Activated CD4-positive, alpha-beta T cell treated with anti-CD3 and anti-CD28 coated beads for 48 hours (primary cell): ENCODE data around the gene HACL1.
"Not testable (repeated sequence)": the region's sequence is repeated elsewhere in the genome, so short reads cannot be mapped to it uniquely, and the experiment has no call there.

Experiments used
- DNase-seq: peaks from one replicate; pipeline ENCODE4 v3.0.0-alpha.2; 2020

The HACL1 gene

DNA sequence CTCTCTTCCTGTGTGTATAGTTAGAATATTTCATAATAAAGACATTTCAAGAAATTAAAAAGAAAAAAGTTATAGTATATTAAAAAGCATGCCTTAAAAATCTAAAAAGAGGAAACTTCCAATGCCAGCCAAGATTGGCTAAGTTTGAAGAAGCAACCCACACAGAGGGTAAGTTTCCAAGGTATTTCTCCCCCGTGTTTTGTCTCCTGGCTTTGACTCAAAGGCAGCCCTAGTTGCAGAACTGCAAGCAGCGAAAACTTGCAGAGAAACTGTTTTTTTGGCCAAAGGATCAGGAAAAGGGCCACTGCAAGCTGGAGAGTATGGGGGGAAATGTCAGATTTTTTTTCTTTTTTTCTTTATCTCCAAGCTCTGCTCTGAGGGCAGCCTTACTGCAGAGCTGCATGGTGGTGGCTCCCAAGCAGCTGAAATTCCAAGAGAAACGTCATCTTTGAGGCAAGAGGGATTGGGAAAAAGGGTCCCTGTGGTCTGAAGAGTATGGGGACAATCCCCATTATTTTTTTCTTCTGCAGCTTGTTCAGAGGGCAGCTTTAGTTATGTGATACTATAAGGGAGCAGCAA, 23.0 kb downstream of the HACL1 start:
- DNase-seq, result no peak

DNA sequence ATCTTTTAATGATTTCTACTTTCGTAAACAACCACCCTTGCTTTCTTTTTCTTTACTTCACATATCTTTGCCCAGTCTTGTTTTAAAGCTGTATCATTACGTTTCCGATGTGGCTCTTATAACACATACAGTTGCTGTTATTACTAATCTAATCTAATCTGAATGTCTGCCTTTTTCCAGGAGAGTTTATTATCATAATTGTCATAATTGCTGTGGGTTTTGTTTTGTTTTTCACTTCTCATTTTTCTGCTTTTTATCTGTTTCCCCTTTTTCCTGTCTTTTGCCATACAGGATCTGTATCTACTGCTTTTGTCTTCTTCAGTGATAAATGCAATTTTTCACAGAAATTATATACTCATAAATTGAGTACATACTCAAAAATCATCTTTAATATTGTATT, 24.9 kb downstream of the HACL1 start:
- no peak for DNase-seq

DNA sequence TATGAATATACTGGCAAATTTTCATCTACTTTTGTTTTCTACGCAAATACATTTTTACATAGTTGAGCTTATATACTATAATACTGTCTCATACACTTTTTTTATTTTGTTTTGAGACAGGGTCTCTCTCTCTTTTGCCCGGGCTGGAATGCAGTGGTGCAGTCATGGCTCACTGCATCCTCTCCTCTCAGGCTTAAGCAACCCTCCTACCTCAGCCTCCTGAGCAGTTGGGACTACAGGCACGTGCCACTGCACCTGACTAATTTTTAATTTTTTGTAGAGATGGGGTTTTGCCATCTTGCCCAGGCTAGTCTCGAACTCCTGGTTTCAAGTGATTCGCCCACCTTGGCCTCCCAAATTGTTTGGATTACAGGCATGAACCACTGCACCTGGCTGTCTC, 25.9 kb downstream of the HACL1 start:
- no peak for DNase-seq

DNA sequence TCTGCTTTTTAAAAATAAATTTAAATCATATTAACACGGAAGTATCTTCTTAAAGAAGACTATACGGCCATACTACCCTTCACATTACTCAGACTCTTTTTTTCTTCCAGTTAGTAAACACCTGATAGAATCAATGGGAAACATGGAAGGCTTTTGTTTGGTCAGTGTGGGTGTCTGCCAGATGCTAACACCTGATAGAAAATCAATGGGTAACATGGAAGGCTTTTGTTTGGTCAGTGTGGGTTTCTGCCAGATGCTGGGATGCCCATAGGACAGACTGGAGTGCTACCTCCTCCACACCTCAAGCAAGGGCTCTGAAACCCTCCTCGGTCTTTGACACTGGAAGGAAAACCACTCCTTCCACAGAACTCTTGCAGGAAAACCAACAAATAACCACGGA, 29.2 kb downstream of the HACL1 start:
- DNase-seq, result no peak

DNA sequence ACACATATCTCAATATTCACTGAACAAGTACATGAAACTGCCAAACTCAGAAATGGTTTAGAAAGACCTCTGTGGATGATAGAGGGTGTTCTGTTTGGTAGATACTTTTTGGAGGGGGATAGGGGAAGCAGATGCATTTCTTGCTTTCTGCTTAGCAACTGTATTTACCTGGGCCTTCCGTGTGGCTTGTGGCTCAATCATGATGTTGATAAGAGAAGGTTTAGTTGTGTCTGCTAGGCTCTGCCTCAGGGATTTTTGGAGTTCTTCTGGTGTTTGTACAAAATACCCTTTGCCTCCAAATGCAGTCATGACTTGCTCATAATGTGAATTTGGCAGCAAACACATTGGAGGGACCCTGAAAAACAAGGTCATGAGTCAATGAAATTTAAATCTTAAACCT, 38.2 kb downstream of the HACL1 start:
- DNase-seq, result no peak

DNA sequence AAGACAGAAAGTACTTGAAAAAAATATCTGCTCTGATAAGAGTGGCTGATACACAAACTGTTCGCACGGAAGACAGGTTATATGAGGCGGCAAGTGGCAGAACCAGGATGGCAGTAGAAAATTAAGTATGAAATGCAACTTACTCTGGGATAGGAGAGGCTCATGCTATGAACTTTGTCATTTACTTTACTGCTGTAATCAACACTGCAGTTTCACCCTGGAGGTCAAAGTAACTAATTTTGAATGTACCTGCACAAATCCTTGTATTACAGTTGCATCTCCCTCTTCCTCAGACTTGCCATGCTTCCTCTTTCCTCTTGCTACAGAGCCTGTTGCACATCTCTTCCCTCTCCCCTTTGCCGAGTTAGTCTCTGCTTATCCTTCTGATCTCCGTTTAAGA, 38.8 kb downstream of the HACL1 start:
- DNase-seq, result no peak

DNA sequence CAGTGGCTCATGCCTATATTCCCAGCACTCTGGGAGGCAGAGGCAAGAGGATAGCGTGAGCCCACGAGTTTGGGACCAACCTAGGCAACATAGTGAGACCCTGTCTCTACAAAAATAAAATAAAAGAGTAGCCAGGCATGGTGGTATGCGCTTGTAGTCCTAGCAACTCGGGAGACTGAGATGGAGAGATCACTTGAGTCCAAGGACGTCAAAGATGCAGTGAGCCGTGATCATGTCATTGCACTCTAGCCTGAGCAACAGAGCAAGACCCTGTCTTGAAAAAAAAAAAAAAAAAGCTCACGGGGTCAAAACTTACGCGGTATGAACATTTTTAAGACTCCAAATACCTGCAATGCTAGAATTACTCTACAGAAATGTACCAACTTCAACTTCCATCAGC, 42.8 kb downstream of the HACL1 start:
- no peak for DNase-seq

DNA sequence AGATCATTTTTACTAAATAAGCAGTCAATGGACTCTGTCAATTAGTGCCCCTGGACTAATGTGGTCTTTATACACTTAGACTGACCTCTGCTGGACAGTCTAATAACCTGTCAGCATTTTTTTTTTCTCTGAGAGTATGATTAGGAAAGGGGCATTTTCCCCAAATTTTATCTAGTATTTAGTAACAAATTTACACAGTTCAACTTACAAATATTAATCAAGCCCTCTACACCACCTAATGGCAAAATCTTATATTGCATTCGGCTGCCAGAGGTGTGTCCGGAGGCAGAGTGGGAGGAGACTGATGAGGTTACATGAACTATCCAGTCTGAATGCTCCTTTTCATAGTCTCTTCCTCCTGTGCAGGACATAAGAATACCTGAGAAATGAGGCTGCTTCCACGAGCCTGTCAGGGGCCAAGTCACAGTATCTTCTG, 43.8 kb downstream of the HACL1 start:
- peak; percentile 60 for DNase-seq

DNA sequence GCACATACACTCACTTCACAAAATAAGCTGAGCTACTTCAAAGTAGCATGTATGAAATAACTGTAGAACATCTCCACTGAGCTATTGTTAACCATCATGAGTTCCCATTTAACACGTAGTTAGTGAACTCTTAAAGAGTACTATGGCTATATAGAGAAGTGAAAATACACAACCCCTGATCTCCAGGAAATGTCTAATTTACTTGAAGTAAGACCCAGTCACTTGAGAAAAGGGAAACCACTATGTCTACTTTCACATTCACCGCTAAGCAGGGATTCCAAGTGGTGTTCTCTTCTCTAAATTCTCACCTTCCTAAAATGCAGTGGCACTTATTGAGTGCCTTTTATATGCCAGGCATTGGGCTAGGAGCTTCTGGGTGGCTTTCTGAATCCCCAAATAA, 44.9 kb downstream of the HACL1 start:
- no peak for DNase-seq

DNA sequence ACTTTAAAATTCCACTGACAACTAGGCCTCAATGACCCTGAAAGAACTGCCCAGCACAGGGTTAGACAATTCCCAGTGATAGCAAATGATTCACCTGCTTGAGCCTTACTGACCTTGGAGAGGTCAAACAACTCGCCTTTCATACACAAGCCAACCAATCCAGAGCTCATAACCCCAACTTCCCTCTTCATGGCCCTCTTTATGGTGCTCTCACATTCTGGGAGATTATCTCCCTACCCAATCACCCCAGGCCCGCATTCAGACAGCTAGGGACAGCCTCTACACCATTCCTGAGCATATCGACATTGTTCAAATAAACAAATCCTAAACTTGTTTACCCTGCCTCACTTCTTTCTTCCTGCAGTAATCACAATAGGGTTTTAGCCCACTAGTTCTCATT, 47.6 kb downstream of the HACL1 start:
- no peak for DNase-seq

DNA sequence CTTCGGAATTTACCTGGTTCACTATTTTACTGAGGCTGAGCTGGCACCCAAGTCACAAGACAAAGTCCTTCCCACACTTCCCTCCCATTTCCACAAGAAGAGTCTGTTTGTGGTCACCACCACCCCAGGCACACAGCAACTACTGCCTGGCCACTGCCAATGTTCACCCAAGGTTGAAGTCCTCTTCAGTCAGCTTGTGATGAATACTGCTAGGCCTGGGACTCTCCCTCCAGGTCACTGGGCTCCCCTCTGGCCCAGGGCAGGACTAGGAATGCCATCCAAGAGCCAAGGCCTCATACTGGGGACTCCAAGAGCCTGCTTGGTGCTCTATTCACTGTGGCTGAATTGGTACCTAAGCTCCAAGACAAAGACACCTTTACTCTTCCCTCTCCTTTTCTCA, 49.5 kb downstream of the HACL1 start:
- DNase-seq, result no peak

DNA sequence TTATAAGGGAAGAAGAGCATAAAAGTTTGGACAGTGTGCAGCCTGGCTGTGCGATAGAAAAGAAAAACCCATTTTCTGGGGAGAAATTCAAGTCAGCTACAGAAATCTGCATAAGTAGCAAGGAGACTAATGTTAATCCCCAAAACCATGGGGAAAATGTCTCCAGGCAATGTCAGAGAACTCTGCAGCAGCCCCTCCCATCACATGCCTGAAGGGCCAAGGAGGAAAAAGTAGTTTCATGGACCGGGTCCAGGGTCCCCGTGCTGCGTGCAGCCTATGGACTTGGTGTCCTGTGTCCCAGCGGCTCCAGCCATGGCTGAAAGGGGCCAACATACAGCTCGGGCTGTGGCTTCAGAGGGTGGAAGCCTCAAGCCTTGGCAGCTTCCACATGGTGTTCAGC, 51.5 kb downstream of the HACL1 start:
- DNase-seq, result no peak

DNA sequence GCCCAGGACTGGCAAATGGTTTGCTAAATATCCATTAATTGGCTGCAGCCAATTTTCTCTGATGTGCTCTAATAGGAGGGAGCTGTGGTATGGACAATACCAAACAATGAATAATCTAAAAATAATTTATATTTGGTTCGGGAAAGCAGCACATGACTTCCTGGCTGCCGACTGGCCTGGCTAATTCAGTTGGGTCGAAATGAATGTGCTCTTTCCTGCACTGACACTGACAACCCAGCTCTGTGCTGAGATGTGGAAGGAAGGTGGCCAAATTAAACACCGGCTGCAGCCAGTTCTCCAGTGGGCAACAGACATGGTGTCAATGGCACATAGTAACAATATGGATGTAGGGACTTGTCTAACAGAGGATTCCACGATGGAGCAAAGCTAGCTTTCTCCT, 58.8 kb downstream of the HACL1 start:
- DNase-seq, result no peak

DNA sequence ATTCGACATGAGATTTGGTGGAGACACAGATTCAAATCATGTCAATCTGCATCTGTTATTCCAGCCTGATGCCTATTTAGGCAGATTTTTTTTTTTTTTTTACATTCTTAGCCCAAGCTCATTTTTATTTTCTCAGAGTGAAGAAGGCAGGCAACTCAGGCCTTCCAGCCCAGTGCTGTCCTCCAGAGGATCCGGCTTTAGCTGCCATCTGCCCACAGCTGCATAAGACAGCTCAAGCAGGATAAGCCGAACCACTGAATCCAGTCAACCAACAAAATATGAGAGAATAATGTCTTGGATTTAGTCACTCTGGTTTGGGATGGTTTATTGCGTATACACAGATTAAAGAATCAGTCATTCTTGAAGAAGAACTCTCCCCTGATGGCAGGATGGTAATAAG, 60.0 kb downstream of the HACL1 start:
- no peak for DNase-seq

DNA sequence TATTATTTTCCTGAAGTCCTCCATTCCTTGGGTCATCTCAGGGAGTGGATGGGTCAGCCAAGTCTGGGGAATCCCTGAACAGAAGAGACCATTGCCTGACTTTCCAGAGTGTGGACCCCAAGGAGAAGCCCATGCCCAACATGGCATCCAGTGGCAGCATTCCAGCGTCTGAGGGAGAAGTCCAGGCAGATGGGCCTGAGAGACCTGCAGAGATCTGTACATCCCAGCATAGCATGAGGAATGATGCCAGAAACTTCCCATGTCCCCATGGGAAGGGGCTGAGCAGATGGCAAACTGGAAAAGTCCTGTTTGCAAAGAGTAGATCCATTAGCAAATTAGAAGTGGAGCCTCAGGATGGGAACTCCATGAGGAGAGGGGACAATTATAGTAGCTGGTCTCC, 62.3 kb downstream of the HACL1 start:
- DNase-seq, result no peak

DNA sequence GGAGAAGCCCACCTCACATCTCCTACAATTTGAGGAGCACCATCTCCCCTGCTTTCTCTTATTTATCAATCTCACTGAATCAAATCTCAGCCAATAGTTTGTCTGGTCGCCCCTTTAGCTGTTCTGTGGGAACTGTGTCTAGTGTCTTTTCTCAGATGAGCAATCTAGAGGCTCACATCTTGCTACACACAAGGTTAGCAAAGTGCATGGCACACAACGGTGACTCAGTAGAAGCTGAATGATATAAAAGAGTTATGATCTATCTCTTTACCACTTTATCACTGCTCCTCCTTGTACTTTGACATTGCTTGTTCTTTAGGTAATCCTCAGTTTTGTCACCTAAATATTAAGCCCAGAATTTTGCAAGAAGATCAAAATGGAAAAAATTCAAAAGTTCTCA, 63.0 kb downstream of the HACL1 start:
- DNase-seq, result no peak

DNA sequence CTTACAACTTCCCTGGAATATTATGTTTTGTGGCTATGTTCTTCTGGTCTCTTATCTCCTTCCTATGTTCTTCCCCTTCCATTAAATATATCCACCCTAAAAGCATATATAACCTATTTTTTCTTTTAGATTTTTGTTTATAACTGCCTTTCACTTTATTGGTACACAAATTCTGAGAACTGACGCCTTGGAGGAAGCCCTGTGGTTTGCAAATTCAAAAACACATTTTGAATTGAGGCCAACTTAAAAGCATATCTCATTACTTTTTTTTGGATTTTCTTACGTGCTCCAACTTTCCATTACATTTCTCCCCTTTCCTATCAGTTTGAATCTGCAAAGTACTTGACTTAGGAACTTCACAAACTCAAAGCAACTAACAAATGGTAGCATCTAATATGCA, 64.5 kb downstream of the HACL1 start:
- DNase-seq, result no peak

DNA sequence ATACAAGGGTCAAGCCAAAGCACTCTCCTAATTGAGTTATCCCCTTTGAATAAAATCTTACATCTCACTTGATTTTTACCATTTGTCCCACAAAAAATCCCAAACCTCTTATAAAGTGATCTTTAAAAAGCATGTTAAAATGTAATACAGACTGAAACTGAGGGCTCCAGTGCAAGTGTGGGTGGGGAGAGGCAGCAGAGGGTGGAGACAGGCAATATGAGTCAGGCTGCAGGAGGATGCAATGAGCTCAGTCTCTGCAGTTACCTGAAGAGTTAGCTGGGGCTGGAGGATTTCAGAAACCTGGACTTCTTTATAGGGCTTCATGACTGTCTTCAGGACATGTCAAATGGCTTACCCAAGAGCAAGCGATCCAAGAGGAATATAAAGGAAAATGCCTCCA, 65.6 kb downstream of the HACL1 start:
- DNase-seq, result peak; percentile 58

DNA sequence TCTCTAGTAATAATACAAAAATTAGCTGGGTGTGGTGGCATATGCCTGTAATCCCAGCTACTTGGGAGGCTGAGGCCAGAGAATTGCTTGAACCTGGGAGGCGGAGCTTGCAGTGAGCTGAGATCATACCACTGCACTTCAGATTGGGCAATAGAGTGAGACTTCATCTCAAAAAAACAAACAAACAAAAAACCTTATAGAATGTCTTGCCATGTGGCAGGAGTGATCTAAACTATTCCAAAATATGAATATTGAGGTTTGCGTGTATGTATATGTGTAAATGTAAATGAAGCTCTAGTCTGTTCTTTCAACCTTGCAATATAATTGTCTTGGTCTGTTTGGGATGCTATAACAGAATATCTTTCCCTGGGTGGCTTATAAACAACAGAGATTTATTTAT, 68.8 kb downstream of the HACL1 start:
- DNase-seq, result not testable (repeated sequence)

DNA sequence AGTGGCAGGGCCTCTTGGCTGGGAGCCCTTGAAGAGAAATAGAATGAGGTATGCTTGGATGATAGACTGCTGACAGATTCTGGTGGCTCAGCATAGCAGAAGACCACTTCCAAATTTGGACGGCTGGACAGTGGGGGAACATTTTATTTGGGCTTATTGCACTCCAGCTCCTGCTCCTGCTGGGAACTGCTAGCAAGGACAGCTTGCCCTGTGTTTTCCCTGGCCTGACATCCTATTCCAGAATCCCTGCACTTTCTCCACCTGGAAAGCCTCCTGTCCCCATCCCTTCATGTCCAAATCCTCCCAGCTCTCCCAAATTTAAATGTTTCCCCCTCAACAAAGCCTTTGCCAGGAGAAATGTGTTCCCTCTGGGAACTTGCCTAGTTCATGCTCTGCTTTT, 70.0 kb downstream of the HACL1 start:
- no peak for DNase-seq

DNA sequence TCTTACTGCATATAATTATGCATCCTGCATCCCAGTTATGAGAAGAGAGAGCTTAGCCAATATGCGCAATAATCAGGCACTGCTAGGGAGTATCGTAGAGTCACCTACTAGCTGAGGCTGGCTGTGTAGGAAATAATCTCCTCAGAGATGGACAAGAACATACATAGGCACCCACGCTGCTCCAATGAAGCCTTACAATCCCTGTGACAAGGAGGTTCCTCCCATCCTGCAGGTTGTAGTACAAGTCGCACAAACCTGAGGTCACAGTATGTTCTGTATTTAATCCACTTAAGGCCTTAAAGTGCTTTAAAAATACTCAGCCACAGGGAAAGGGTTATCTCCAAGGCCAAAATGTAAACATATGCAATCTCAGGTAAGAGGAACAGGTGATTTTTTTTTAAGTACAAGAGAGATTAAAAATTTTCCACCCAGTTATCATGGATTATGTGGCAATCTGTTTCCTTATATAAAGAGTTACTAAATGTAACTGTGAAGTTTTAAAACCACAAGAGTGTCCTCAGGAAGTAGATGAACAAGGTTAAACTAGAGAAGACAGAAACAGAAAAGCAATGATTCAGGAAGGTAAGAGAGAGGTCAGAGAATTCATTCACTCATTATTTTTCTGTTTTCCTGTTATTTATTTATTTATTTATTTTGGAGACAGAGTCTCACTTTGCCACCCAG, 72.4 kb downstream of the HACL1 start:
- no peak for DNase-seq

DNA sequence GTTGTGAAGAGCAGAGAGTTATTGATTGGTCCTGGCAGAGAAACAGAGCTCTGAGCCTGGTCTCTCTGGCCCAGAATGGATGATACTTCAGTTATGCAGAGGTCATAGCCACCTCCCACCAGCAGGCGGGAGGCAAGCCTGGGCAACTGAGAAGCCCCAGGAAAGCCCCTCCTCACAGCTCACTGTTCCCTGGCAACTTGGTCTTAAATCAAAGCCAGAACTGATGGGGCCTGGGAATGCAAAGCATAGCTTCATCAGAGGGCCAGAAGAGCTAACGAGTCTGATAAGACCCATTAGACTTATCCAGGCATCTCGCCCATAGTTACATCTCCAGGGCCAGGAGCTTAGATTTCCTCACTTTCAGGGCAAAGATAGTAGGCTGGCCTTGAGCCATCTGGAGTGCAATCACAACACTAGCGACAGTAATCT, 74.3 kb downstream of the HACL1 start:
- DNase-seq, result no peak

DNA sequence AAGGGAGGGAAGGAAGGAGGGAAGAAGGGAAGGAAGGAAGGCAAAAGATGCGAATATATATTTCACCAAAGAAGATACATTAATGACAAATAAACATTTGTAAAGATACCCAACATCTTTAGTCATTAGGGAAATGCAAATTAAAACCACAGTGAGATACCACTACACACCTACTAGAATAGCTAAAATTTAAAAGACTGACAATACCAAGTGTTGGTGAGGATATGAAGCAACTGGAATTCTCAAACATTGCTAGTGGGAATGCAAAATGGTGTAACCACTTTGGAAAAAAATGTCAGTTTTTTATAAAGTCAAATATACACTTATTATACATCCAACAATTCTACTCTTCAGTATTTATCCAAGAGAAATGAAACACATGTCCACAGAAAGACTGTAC, 75.6 kb downstream of the HACL1 start:
- DNase-seq, result no peak

DNA sequence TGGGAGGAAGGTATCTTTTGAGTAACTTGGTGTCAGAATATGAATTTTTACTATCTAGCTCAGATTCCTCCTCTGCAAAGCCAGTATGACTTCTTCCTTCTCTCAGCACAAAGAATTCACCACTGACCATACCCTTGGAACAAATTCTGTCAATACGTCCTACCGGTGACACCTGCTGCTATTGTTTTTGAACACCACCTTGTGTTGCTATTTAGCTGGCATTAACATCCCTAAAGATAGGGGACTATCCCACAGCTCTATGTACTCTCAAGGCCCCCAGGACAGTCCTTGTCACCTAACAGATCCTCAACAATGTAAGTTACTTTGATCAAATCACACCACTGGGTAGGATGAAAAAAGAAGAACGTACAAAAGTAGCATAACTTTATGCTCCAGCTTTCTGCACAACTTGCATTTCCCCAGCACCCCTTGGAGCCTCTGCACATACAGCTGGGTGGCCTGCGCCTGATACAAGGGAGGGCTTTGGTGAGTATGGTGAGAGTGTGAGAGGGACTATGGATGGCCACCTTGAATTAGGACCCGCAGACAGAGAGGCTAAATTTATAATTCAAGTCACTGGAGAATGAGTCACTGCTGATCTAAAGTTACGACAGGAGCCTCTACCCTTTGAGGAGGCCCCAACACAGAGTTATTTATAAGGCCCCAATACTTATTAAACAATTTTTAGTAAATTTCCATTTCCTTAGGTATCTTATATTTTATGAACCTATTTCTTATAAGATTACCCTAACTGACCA, 77.5 kb downstream of the HACL1 start:
- no peak for DNase-seq

DNA sequence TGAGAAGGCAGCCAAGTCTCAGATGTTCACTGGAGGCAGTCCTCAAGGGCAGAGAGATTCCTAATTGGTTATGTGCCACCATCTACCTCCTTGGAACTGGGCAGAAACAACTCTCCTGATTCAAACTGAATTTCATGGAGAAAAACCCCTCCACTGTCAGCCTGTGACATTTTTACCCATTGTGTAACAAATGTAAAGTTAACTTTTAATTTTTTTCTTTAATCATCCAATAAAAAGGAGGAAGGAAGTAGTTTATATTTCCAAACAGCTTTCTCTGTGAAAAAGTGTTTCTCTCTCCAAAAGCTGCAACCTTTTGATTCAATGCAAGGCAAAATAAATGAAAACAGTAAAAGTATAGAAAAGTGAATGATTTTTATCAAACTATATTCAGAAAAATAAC, 79.4 kb downstream of the HACL1 start:
- DNase-seq, result no peak
